Measurements from ENCODE around the gene MPHOSPH10. TPM values are rescaled to one million over a fixed set of nuclear protein-coding genes. Genes with fewer than 3 reads are reported as not detected.

MPHOSPH10 gene, protein sequence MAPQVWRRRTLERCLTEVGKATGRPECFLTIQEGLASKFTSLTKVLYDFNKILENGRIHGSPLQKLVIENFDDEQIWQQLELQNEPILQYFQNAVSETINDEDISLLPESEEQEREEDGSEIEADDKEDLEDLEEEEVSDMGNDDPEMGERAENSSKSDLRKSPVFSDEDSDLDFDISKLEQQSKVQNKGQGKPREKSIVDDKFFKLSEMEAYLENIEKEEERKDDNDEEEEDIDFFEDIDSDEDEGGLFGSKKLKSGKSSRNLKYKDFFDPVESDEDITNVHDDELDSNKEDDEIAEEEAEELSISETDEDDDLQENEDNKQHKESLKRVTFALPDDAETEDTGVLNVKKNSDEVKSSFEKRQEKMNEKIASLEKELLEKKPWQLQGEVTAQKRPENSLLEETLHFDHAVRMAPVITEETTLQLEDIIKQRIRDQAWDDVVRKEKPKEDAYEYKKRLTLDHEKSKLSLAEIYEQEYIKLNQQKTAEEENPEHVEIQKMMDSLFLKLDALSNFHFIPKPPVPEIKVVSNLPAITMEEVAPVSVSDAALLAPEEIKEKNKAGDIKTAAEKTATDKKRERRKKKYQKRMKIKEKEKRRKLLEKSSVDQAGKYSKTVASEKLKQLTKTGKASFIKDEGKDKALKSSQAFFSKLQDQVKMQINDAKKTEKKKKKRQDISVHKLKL
- total RNA-seq (2016; rRNA removed; fragmentation: Illumina TruSeq; extraction: Trizol), result 137 and 201 TPM in 2 replicates
- 24.8 and 26.8 TPM in 2 replicates for total RNA-seq (2016; cell fraction: cytosol; rRNA removed; fragmentation: Illumina TruSeq; extraction: Trizol; ENCODE audit: low read depth)
- 141 and 201 TPM in 2 replicates for total RNA-seq (2016; cell fraction: insoluble cytoplasmic fraction; rRNA removed; fragmentation: Illumina TruSeq; extraction: Trizol)
- total RNA-seq (2016; cell fraction: membrane; rRNA removed; fragmentation: Illumina TruSeq; extraction: Trizol), result 59.1 and 67.5 TPM in 2 replicates
- 97.8 and 104 TPM in 2 replicates for total RNA-seq (2016; cell fraction: nucleus; rRNA removed; fragmentation: Illumina TruSeq; extraction: Trizol)
- 21.4 and 37.8 TPM in 2 replicates for polyA plus RNA-seq (2011; rRNA removed)
- polyA plus RNA-seq (2011; cell fraction: cytosol; rRNA removed), result 12.6 and 13.9 TPM in 2 replicates
- 27.5 and 27.6 TPM in 2 replicates for polyA plus RNA-seq (2011; cell fraction: nucleus; rRNA removed)
- polyA plus RNA-seq (2012), result 40.5 and 55.7 TPM in 2 replicates
- polyA plus RNA-seq (2016; cell fraction: cytosol; fragmentation: Illumina TruSeq; extraction: Trizol; ENCODE audit: low read depth), result 11.5 and 12.0 TPM in 2 replicates
- polyA plus RNA-seq (2016; cell fraction: insoluble cytoplasmic fraction; fragmentation: Illumina TruSeq; extraction: Trizol; ENCODE audit: low read depth), result 227 and 245 TPM in 2 replicates
- polyA plus RNA-seq (2016; cell fraction: membrane; fragmentation: Illumina TruSeq; extraction: Trizol; ENCODE audit: low read depth), result 34.6 and 35.3 TPM in 2 replicates
- 171 and 172 TPM in 2 replicates for polyA plus RNA-seq (2016; cell fraction: nucleus; fragmentation: Illumina TruSeq; extraction: Trizol; ENCODE audit: insufficient read depth, low read depth)
- polyA minus RNA-seq (2011; rRNA and poly(A)+ RNA removed; ENCODE audit: low replicate concordance), result 10.5 and 15.8 TPM in 2 replicates
- 21.2 and 26.5 TPM in 2 replicates for polyA minus RNA-seq (2011; cell fraction: cytosol; rRNA and poly(A)+ RNA removed)
- 78.7 and 82.7 TPM in 2 replicates for polyA minus RNA-seq (2011; cell fraction: nucleus; rRNA and poly(A)+ RNA removed)
- percentile 98 among the genes with signal in this experiment for Bru-seq, nascent RNA
- BruChase-seq, experiment 1, labeled RNA remaining after a 6-hour chase, result percentile 97 among the genes with signal in this experiment
- BruChase-seq, experiment 2, labeled RNA remaining after a 2-hour chase, result percentile 98 among the genes with signal in this experiment
- long read RNA-seq, experiment 1, transcript MPHOSPH10-201 (11 exons, 2,484 nt), result major isoform, 34 of 129 reads
- long read RNA-seq, experiment 1, partial matches to known transcripts, result 85 of 129 reads
- long read RNA-seq, experiment 1, other reads (novel, unspliced or antisense), result 6 of 129 reads
- long read RNA-seq, experiment 2, transcript MPHOSPH10-201 (11 exons, 2,484 nt), result major isoform, 37 of 92 reads
- long read RNA-seq, experiment 2, partial matches to known transcripts, result 41 of 92 reads
- long read RNA-seq, experiment 2, other reads (novel, unspliced or antisense), result 14 of 92 reads

GRCh38 chr2:71130152-71130904, at the start of gene MPHOSPH10, which contains the start of gene MCEE:
MPHOSPH10 (plus strand) TSS chr2:71130634; CDS start chr2:71130666, 32 bp downstream.
MCEE (minus strand) TSS chr2:71130229; CDS start chr2:71130219, 10 bp downstream.
- Histone ChIP-seq H3K9me3 (ENCODE audit: low read length) (no peaks in the 10 kb centered on the region), H3K4me1 (ENCODE audit: insufficient read depth, low read length) (peaks cover 68% of the 10 kb centered on the region), H3K4me3 (replicated peaks in 1 of 3; ENCODE audit: insufficient read depth in 1 of 3, low read depth in 2 of 3, low read length in 3 of 3) (peak within 1 kb of the TSS; percentile 82 to 94 (median 86)), H4K20me1 (ENCODE audit: insufficient read depth, low read length) (peaks cover 17% of the 10 kb centered on the region), H3K4me2 (ENCODE audit: low read depth, low read length) (peak within 1 kb of the TSS; percentile 96), H3K27me3 (ENCODE audit: control insufficient read depth in 1 of 2, insufficient read depth in 2 of 2, low read length in 2 of 2) (no peaks in the 10 kb centered on the region; a peak in 1 of 5 replicates), H3K27ac (ENCODE audit: extremely low read length, insufficient read depth, low read length) (peak within 1 kb of the TSS; percentile 96), H3K36me3 (replicated peaks in 1 of 2; ENCODE audit: control insufficient read depth in 1 of 2, insufficient read depth in 2 of 2, low read length in 2 of 2) (peaks cover 9 to 23% of the 10 kb centered on the region in 2 experiments), H2AFZ (ENCODE audit: low read length) (peak within 1 kb of the TSS; percentile 79), H3K9ac (ENCODE audit: insufficient read depth, low read depth, low read length) (peak within 1 kb of the TSS; percentile 99), H3K79me2 (ENCODE audit: insufficient read depth, low read length) (peaks cover 89% of the 10 kb centered on the region)
- WGBS (ENCODE audit: low lambda C conversion rate), result under 1% methylated on average over 47 of the region's 67 CpGs
- DNase-seq (ENCODE audit: low spot score) (peak; percentile 85), ATAC-seq (peak; percentile 89), FAIRE-seq (no peak)
- POLR2A ChIA-PET, result interaction anchor here (0.5 to 4.1 kb wide), 17 partner anchors 9 to 202 kb away, joined by 3 to 36 read pairs (median 4); partner anchors contain the start of genes NAGK and ZNF638
- CTCF ChIA-PET (ENCODE audit: low intra/inter-chr PET ratio, low total read pairs), result no interaction called here
- in situ Hi-C loops (cut with HindIII; ENCODE audit: extremely low pct_ligation_motif_present, low pct_unique_long_range_greater_than_20kb), result no loop called here
- intact Hi-C loops (cut with micrococcal nuclease; ENCODE audit: unreplicated experiment), result loop anchor here (1.0 kb wide), 2 partner anchors 9 to 30 kb away; no protein-coding TSS in a partner anchor
- BruUV-seq (replicated peaks), result TSS peak; percentile 63
- TF ChIP-seq ZNF780A (CRISPR knock-in tag; IDR thresholded peaks at IDR 0.05) (no peak), DNMT3B (CRISPR knock-in tag; conservative IDR thresholded peaks at IDR 0.05) (peak; percentile 50; the same call in 1 of the 2 replicates), GFI1 (CRISPR knock-in tag; IDR thresholded peaks at IDR 0.05; ENCODE audit: borderline replicate concordance) (peak; percentile 86; the same call in 1 of the 2 replicates), CENPBD1 (CRISPR knock-in tag; IDR thresholded peaks at IDR 0.05; ENCODE audit: borderline replicate concordance, low read depth) (0 out of 2 replicates have a peak, but pooled peaks have one; percentile 80), NFE2L2 (IDR thresholded peaks at IDR 0.05; ENCODE audit: low read length) (no peak), ZNF674 (CRISPR knock-in tag; IDR thresholded peaks at IDR 0.05; ENCODE audit: low read depth) (peak; percentile 97; the same call in 1 of the 2 replicates), ZNF547 (CRISPR knock-in tag; IDR thresholded peaks at IDR 0.05) (peak; percentile 91; the same call in 1 of the 2 replicates), SOX13 (IDR thresholded peaks at IDR 0.05) (no peak; the same call in 1 of the 2 replicates), SOX13 (CRISPR knock-in tag; conservative IDR thresholded peaks at IDR 0.05 in 1 of 2, IDR thresholded peaks at IDR 0.05 in 1 of 2) (peak in 1 of 2 experiments; percentile 75; a peak in 3 of 4 replicates), HNF4A (CRISPR knock-in tag; IDR thresholded peaks at IDR 0.05) (peak; percentile 56; the same call in 1 of the 2 replicates), RXRA (CRISPR knock-in tag; IDR thresholded peaks at IDR 0.05) (peak; percentile 79; the same call in 1 of the 2 replicates), EEA1 (CRISPR knock-in tag; IDR thresholded peaks at IDR 0.05; ENCODE audit: borderline replicate concordance) (0 out of 2 replicates have a peak, but pooled peaks have one; percentile 29)
- TF ChIP-seq, protein P1, sequence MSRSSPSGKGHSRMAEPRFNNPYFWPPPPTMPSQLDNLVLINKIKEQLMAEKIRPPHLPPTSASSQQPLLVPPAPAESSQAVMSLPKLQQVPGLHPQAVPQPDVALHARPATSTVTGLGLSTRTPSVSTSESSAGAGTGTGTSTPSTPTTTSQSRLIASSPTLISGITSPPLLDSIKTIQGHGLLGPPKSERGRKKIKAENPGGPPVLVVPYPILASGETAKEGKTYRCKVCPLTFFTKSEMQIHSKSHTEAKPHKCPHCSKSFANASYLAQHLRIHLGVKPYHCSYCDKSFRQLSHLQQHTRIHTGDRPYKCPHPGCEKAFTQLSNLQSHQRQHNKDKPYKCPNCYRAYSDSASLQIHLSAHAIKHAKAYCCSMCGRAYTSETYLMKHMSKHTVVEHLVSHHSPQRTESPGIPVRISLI (CRISPR knock-in tag; IDR thresholded peaks at IDR 0.05; ENCODE audit: borderline replicate concordance), result no peak
